Fibroblast of the aortic adventitia (primary cell): ENCODE results near the gene SLC44A2. TPM values are rescaled to one million over a fixed set of nuclear protein-coding genes. Genes with fewer than 3 reads are reported as not detected.

Source experiments
- DNase-seq: peaks from one replicate; pipeline ENCODE4 v3.0.0-alpha.2; 2010; ENCODE audit warnings: low read depth
- H3K4me3 ChIP-seq: 2 replicates; pipeline ENCODE4 v1.5.1; 2011; ENCODE audit warnings: low read depth, mild to moderate bottlenecking, control low read depth, low read length, moderate library complexity
- CTCF ChIP-seq: IDR thresholded peaks from 2 replicates; pipeline ENCODE4 v1.5.1; 2011; ENCODE audit warnings: mild to moderate bottlenecking, low read length, control low read depth, inconsistent platforms; ENCODE audit not compliant: insufficient read depth
- total RNA-seq: library from RNA; depleted of rRNA; stranded (reverse); fragments of >200 nt; gene quantifications from 2 replicates; pipeline ENCODE4 v1.2.3, GENCODE V29; 2012; ENCODE audit warnings: low replicate concordance

SLC44A2 gene
- 48.2 and 71.2 TPM in 2 replicates for total RNA-seq

GRCh38 chr19:10625003-10625761, at the start of gene SLC44A2:
Gene SLC44A2 (plus strand): TSS chr19:10625553. CDS start chr19:10625634, 81 bp downstream.
- no peak for TF ChIP-seq CTCF
- DNase-seq = peak; percentile 51
- peak within 1 kb of the TSS; percentile 71 for H3K4me3 ChIP-seq

- DNase-seq = no peak
- no peak for TF ChIP-seq CTCF
- no peak overlapping the region for H3K4me3 ChIP-seq
Measured at GRCh38 chr19:10577951-10578350, 47.4 kb upstream of the SLC44A2 start.

DNA sequence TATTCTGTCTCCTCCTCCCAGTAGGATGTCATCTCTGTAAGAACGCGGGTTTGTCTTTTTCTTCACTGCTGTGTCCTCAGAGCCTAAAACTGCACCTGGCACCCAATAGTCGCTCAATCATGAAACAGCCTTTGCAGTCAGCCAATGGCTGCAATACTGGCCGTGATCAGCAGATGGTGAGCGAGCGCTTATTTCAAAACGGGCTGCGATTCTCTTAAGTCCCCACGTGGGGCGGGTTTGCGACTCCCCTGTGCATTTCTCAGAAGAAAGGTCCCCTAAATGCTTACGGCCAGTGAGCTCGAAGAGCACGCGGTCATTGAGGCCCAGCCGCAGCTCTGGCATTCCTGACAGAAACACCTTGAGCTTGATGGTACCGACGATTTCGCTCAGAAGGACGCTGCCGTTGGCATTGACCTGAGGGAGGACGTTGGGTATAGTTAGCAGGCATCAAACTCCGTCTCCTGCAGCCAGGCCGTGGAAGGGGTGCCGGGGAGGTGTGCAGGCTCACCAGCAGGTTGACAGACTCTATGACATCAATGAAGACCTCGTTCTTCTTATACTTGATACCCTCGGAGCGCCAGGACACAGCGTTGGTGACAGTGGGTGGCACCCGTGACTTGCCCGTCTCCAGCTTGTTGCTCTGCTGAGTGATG, 44.2 kb upstream of the SLC44A2 start:
- peak overlapping the region; percentile 25 for H3K4me3 ChIP-seq
- TF ChIP-seq CTCF = peak; percentile 99
- DNase-seq = peak; percentile 95

GRCh38 chr19:10582091-10582490, 43.3 kb upstream of the SLC44A2 start:
- no peak for DNase-seq
- no peak overlapping the region for H3K4me3 ChIP-seq
- TF ChIP-seq CTCF = no peak

DNA sequence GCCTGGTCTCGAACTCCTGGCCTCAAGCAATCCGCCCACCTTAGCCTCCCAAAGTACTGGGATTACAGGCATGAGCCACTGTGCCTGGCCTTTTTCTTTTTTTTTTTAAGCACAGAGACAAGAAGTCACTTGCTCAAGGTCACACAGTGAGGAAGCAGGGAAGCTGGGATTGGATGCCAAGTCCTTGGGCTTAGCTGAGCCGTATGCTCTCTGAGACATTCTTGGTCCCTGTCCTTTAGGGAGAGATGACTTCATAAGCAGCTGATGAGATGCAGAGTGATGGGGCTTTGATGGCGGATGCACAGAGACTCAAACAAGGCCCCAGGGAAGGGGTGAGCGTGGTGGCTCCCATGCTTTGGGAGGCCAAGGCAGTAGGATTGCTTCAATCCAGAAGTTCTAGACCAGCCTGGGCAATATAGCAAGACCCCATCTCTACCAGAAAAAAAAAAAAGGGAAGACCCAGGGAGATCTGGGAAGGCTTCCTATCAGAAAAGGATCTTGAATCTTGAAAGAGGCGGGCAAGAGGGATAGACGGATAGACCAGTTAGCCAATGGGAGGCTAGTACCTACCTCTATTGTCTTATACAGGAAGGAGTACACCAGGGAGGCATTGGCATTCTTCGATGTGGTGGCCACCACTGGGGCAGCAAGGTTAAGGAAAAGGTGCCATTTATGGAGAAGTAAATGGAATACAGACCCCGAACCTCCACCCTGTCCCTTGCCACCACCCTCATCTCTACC, 42.1 kb upstream of the SLC44A2 start:
- no peak for DNase-seq
- no peak for TF ChIP-seq CTCF
- H3K4me3 ChIP-seq = no peak overlapping the region

DNA sequence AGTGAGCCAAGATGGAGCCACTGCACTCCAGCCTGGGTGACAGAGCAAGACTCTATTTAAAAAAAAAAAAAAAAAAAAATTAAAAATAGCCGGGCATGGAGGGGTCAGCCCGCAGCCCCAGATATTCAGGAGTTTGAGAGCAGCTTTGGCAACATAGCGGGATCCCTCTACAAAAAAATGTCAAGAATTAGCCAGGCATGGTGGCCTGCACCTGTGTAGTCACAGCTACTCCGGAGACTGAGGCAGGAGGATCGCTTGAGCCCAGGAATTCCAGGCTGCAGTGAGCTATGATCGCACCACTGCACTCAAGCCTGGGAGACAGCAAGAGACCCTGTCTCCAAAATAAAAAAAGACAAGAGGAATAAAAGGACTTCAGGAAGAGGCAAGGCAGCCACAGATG, 39.0 kb upstream of the SLC44A2 start:
- TF ChIP-seq CTCF = no peak
- H3K4me3 ChIP-seq = no peak overlapping the region
- DNase-seq = no peak
